Measurements from ENCODE around the gene INPP5D.
"Not testable (repeated sequence)": the region's sequence is repeated elsewhere in the genome, so short reads cannot be mapped to it uniquely, and the experiment has no call there.

The INPP5D gene

GRCh38 chr2:233059797-233060500 lies at the start of gene INPP5D:
TSS of gene INPP5D (plus strand) at chr2:233060342. CDS start at chr2:233060479, 137 bp downstream.
- peak; percentile 54 for DNase-seq (ENCODE audit: low read depth in 2 of 2)

GRCh38 chr2:233010569-233011267 lies 49.4 kb upstream of the INPP5D start:
- no peak for DNase-seq (ENCODE audit: low read depth in 2 of 2)

GRCh38 chr2:233011268-233011650 lies 48.9 kb upstream of the INPP5D start:
- DNase-seq (ENCODE audit: low read depth in 2 of 2), result no peak

- DNase-seq (ENCODE audit: low read depth in 2 of 2), result no peak
Measured at GRCh38 chr2:233011702-233012131, 48.4 kb upstream of the INPP5D start.

- DNase-seq (ENCODE audit: low read depth in 2 of 2), result no peak
Measured at GRCh38 chr2:233012301-233012971, 47.7 kb upstream of the INPP5D start.

- no peak for DNase-seq (ENCODE audit: low read depth in 2 of 2)
Measured at GRCh38 chr2:233013027-233013461, 47.1 kb upstream of the INPP5D start, which contains the start of gene NGEF. TSS of gene NGEF (minus strand) at chr2:233013256. CDS start at chr2:232974890, 38,366 bp downstream.

- no peak for DNase-seq (ENCODE audit: low read depth in 2 of 2)
Measured at GRCh38 chr2:233013650-233014049, 46.5 kb upstream of the INPP5D start.

- DNase-seq (ENCODE audit: low read depth in 2 of 2), result no peak
Measured at GRCh38 chr2:233015019-233015645, 45.0 kb upstream of the INPP5D start.

- no peak for DNase-seq (ENCODE audit: low read depth in 2 of 2)
Measured at GRCh38 chr2:233017947-233018346, 42.2 kb upstream of the INPP5D start.

- not testable (repeated sequence) for DNase-seq (ENCODE audit: low read depth in 2 of 2)
Measured at GRCh38 chr2:233019610-233020009, 40.5 kb upstream of the INPP5D start.

GRCh38 chr2:233020454-233020853 lies 39.7 kb upstream of the INPP5D start:
- DNase-seq (ENCODE audit: low read depth in 2 of 2), result no peak

GRCh38 chr2:233021771-233022170 lies 38.4 kb upstream of the INPP5D start:
- DNase-seq (ENCODE audit: low read depth in 2 of 2), result no peak

- no peak for DNase-seq (ENCODE audit: low read depth in 2 of 2)
Measured at GRCh38 chr2:233022561-233022960, 37.6 kb upstream of the INPP5D start.

GRCh38 chr2:233023007-233023760 lies 37.0 kb upstream of the INPP5D start:
- no peak for DNase-seq (ENCODE audit: low read depth in 2 of 2)

GRCh38 chr2:233023761-233024410 lies 36.3 kb upstream of the INPP5D start:
- no peak for DNase-seq (ENCODE audit: low read depth in 2 of 2)

- DNase-seq (ENCODE audit: low read depth in 2 of 2), result no peak
Measured at GRCh38 chr2:233025706-233026105, 34.4 kb upstream of the INPP5D start.

- DNase-seq (ENCODE audit: low read depth in 2 of 2), result no peak
Measured at GRCh38 chr2:233026198-233026813, 33.8 kb upstream of the INPP5D start.

- DNase-seq (ENCODE audit: low read depth in 2 of 2), result no peak
Measured at GRCh38 chr2:233029321-233029720, 30.8 kb upstream of the INPP5D start.

- no peak for DNase-seq (ENCODE audit: low read depth in 2 of 2)
Measured at GRCh38 chr2:233031556-233032500, 28.3 kb upstream of the INPP5D start.

All from stimulated activated CD8-positive, alpha-beta memory T cell treated with anti-CD3 and anti-CD28 coated beads, Interleukin-7, amount 100 ng/mL, for 1 hour (primary cell).